Fibroblast of the aortic adventitia (primary cell): ENCODE measurements around the gene KDM1B. TPM values are rescaled to one million over a fixed set of nuclear protein-coding genes. Genes with fewer than 3 reads are reported as not detected.

Experiments
- DNase-seq: peaks from one replicate; pipeline ENCODE4 v3.0.0-alpha.2; 2010; ENCODE audit warnings: low read depth
- H3K4me3 ChIP-seq: 2 replicates; pipeline ENCODE4 v1.5.1; 2011; ENCODE audit warnings: low read depth, mild to moderate bottlenecking, control low read depth, low read length, moderate library complexity
- CTCF ChIP-seq: IDR thresholded peaks from 2 replicates; pipeline ENCODE4 v1.5.1; 2011; ENCODE audit warnings: mild to moderate bottlenecking, low read length, control low read depth, inconsistent platforms; ENCODE audit not compliant: insufficient read depth
- total RNA-seq: library from RNA; depleted of rRNA; stranded (reverse); fragments of >200 nt; gene quantifications from 2 replicates; pipeline ENCODE4 v1.2.3, GENCODE V29; 2012; ENCODE audit warnings: low replicate concordance

The KDM1B gene
- total RNA-seq, 1 donor, result 25.4 TPM

DNA sequence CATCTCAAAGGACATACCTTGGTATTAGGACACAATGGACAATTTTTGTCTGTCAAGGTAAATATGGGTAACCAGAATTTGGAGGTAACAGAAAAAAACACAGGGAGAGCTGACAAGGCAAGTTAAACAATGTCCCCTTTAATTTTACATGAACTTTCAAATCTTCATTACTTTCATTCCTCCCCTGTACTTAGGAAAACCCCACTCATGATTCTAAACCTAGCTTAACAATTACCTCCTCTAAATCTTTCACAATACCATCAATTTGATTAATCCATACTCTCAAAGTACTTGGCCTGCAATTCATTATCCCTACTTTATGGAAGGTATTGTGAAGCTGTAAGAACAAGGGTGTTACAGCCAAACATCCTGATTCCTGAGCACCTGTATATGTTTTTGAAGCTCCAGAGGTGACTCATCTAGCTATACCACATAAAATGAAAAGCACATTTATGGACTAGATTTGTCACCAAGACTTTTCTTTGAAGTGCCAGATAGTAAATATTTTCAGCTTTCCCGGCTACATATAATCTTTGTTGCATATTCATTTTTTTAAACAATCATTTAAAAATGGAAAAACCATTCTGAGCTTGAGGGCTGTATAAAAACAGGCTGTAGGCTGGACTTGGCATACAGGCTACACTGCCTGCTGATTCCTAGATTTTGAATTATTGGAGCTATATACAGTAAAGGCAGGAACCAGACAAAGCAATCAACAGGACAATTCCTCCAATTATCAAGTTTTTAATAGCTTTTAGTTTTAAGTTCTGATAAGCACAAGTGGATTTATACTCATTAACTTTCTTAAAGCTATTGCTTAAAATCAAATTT, 86.2 kb downstream of the KDM1B start:
- no peak for TF ChIP-seq CTCF
- peak; percentile 22 for DNase-seq
- H3K4me3 ChIP-seq, result no peak overlapping the region

GRCh38 chr6:18242062-18242851, 87.0 kb downstream of the KDM1B start:
- no peak for TF ChIP-seq CTCF
- DNase-seq, result peak; percentile 93
- no peak overlapping the region for H3K4me3 ChIP-seq

GRCh38 chr6:18243302-18243893, 88.2 kb downstream of the KDM1B start:
- no peak for DNase-seq
- no peak for TF ChIP-seq CTCF

GRCh38 chr6:18244251-18244650, 89.0 kb downstream of the KDM1B start:
- no peak for TF ChIP-seq CTCF
- no peak overlapping the region for H3K4me3 ChIP-seq
- no peak for DNase-seq

More at GRCh38 chr6:18243302-18243893, 88.2 kb downstream of the KDM1B start:
- no peak overlapping the region for H3K4me3 ChIP-seq

GRCh38 chr6:18245079-18245478, 89.9 kb downstream of the KDM1B start:
- no peak for DNase-seq
- H3K4me3 ChIP-seq, result no peak overlapping the region
- no peak for TF ChIP-seq CTCF

DNA sequence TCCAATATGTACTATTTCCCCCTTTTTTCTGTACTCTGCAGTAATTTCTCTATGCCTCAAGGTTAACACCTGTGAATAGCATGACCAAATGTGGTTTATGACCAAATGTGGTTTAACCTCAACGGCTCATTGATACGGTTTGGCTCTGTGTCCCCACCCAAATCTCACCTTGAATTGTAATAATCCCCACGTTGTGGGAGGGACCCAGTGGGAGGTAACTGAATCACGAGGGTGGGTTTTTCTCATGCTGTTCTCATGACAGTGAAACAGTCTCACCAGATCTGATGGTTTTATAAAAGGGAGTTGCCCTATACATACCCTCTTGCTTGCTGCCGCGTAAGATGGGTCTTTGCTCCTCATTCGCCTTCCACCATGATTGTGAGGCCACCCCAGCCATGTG, 90.4 kb downstream of the KDM1B start:
- no peak overlapping the region for H3K4me3 ChIP-seq

More for the DNA sequence above, 90.4 kb downstream of the KDM1B start:
- no peak for TF ChIP-seq CTCF
- no peak for DNase-seq
